HG03103 (cell line): Measurements from ENCODE around the gene CAMK2G.
A peak's percentile ranks its signal among the peaks of the same experiment; 100 is the strongest.

ENCODE experiments used
- ATAC-seq: cut with Tn5 transposase; IDR thresholded peaks from one replicate; pipeline ENCODE4 v1.9.1; 2021; ENCODE audit warnings: low read depth; ENCODE audit not compliant: unreplicated experiment

CAMK2G gene

DNA sequence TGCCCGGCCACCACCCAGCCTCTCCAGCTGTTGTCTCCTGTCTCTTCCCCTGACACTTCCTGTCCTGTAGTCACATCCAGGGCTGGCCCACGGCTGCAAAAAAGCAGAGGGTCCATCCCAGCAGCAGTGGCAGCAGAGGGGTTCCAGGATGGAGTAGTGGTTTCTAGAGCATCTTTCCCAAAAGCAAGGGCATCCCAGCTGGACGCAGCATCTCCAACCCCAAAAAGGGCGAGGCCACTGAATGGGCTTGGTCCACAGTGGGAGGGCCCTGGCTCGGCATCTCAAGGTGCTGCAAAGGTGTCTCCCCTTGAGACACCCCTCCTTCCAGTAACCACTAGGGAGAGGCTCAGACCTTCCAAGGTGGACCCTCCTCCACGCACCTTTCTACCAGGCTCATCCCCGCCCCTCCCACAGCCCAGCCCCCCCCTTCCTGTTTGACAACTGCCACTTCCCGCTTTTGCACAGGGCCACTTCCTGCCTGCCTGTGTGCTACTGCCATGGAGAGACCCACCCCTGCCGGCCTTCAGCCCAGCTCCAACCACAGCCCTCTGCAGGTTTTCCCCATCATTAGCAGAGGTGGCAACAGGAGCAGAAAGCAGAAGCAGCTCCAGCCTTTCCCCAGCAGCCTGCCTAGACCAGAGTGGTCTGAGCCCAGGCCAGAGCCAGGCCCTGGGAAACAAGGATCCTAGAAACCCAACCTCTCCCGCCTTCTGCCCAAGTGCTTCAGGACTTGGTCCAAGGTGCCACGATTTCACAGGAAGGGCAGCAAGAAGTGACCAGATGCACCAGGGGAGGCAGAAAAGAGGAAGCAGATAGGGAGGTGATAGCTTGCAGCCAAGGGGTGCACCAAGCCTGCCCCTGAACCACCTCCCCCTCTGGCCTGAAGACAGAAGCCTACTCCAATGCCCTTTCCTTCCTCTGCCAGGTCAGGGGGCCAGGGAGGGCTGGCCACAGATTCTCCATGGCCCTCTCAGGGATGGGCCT is 8.6 kb downstream of the CAMK2G start:
- peak; percentile 52 for ATAC-seq

DNA sequence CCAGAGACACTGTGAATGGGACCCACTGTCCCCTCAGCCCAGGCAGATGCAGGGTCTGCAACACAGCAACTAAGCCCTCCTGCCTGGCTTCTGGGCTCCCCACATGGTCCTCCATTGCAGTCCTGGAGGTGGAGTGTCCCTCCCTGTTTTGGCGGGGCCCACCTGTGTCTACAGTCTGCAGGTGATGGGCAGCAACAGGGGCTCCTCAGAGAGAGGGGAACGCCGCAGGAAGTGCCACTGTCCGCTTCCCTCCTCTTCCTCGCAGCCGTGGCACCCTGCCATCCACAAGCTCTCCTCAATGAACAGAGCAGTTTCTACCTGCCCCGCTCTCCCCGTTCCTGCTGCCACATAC is 9.3 kb downstream of the CAMK2G start:
- ATAC-seq, result no peak

DNA sequence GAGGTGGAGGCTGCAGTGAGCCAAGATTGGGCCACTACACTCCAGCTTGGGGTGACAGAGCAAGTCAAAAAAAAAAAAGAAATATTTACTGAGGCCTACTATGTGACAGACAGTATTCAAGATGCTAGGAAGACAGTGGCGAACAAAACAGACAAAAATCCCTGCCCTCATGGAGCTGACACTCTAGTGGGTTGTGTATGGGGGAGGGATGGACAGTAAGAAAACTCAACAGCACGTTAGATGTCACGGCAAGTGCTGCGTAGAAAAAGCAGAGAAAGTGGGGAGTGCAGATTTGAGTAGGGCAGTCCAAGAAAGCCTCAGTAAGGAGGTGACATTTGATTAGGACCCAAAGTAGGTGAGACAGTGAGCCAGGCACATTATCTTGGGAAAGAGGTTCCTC is 10.1 kb downstream of the CAMK2G start:
- ATAC-seq, result no peak

DNA sequence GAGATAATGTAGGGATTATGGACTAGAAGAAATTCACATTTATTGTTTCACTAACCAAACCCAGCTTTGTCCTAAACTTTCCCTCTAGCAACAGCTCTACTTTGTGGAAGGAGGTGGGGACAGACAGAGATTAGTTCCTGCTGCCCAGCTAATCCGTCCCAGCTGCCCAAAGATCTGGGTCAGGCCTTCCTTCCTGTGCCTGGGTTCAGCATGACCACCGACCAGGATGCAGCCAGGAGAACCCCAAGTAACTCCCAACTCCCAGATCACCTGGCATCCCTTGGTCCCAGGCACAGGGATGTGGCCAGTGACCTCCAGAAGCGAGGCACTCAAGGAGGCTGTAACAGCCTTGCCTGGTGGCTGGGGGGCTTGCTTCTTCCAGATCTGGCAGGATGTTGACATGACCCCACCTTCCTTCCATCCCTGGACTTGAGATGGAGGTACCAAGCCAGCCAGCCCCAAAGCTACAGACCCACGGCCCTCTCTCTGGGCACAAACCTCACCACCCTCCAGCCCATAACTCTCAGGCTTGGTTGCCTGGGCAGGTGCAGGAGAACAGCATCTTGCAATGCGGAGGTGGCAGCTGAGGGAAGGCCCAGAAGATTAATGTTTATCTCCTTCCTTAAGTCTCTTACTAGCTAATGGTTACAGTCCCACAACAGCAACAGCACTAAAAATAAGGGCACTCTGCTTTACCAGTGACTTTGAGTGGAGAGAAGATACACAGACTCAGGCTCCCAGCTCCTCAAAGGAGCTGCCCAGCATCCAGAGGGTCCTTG is 11.1 kb downstream of the CAMK2G start:
- no peak for ATAC-seq

DNA sequence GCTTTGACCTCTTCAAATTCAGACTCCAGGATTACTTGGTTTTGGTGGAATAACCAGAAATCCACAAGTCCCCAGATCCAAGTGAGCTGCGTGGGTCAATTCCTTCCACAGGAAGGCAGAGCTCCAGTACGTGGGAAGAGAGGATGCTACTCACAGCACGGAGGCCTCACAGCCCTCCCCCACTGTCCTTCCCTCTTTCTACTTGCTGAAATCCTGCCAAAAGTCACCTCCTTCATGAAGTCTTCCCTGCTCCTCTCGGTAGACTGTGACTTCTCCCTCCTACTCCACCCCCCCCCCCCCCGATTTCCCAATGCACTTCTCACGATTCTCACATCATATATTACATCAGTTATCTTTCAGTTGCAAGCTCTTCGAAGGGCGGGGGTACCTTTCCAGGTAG is 12.3 kb downstream of the CAMK2G start:
- ATAC-seq, result no peak

DNA sequence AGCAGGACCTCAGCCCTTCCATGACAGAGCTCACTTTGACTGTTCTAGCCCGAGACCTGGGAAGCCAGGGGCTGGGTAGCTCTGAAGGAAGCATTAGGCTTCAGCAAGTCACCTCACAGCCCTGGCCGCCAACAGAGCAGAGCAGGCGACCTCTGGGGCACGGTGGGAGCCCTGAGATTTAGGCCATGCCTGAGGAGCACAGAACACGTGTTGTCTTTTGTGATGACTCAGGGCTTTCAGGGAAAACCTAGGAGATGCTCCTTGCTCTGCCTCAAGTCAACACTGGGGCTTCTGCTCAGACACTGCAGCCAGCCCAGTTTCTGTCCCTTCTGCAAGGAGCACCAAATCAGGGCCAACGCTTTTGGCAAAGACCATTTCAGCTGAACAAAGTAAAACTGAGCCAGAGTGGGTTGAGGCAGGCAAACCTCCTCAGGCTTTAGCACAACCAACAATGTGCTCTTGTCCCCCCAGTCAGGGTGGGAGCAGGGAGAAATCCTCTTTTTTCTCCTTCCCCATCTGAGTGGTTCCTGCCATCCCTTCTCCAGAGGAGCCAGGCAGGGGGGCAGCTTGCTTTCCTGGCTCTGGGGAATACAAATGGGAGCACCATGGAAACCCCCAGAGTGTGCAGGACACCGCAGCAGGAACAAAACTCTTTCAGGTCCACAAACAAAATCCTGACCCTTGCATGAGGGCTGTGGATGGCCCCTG is 14.4 kb downstream of the CAMK2G start:
- no peak for ATAC-seq

DNA sequence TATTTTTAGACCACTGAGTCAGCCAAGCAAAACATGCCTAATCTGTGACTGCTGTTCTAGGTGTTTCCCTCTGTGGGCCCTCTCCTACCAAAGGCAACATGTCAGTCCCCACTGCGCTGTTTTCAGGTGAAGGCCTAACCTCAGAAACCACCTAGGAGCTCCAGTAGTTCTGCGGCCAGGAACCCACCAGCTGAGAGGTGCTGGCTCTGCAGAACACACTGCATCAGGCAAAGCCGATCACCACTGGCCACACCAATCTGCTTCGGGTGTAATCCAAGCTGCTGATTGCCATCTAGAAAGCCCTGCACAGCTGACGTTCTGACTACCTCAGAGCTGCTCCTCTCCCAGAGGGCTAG is 14.9 kb downstream of the CAMK2G start:
- ATAC-seq, result no peak

DNA sequence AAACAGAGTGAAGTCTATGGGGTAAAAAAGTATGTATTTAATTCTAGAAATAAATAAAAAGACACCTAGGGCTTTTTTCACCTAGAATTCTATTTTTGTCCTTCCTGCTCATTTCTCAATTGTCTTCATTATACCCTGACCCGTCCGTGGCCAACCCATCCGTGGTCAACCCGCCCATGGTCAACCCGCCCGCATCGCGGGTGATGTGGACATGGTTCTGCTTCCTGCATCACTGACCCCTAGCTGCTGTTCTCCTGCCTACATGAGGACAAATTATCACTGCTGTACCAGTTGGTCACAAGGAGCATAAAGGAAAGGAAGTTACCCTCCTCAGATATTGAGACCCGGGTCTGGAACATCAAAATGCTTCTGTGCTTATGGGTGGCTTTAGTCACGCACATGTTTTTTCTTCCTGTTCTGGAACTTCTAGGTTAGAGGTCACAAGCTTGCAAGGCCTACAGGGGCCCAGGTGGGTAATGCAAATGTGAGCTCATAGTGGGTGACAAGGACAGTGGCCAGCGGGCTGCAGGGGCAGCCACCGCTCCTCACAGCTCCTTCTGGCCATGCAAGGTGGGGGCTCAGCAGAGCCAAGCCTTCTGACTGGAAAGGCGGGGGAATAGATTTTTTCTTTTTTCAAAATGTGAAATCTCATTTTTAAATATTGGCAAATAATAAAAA is 15.5 kb downstream of the CAMK2G start:
- ATAC-seq, result no peak

DNA sequence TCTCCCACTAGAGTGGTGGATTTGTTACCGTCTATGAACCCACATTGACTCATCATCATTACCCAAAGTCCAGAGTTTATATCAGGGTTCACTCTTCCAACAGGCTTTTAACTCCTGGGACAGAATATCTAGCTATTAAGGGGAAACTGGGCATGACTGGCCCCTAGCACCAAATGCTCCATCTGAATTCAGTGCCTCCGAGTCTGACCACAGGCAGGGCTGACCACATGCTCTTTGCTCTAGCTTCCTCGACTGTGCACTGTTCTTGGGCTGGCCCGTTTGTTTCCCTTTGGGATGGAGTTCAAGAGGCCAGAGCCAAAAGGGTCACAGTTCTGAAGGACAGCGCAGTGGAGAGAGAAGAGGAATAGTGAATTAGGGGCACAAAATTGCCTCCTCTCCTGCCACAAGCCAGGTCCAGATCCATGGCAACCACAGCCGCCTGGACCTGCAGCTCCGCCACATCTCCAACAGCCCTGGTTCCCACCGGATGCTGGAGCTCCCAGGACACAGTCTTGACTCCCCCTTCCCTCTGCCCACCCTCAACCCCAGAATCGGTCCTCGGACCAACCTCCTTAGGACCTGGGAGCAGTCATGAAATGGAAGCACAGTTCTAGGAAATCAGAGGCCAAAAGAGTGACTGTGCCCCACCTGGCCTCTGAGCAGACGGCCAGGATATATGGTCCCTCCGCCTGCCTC is 16.2 kb downstream of the CAMK2G start:
- ATAC-seq, result no peak

DNA sequence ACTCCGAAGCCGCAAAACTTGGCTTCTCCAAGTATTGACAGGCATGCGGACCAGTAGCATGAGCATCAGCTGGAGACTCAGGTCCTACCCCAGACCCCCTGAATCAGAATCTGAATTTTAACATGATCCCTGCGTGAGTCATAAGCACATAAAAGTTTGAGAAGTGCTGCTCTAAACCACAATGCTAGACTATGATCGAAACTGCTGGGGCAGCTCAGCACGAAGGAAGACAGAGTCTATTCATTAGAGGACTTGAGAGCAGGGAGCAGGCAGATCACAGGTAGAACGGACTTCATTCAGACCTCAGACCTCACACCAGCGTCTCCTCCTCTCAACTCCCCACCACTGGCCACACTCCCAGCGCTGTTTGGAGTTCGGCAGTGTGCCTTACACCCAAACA is 16.9 kb downstream of the CAMK2G start:
- peak; percentile 52 for ATAC-seq

DNA sequence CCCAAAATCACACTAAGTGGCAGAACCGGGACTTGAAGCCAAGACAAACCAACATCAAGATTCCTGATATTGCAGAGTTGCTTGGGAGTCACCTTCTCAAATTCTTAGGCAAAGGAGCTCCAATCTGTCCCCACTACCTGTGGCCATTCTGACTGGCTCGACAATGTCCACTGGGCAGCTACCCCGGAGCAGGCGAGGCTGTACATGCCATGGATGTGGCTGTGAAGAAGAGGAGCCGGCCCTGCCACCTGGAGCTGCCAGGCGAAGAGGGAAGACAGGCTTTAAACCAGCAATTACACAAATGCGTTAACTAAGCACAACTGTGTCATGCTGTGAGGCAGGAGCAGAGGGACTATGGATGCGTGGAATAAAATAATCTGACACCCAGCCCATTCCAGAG is 18.1 kb downstream of the CAMK2G start:
- no peak for ATAC-seq

DNA sequence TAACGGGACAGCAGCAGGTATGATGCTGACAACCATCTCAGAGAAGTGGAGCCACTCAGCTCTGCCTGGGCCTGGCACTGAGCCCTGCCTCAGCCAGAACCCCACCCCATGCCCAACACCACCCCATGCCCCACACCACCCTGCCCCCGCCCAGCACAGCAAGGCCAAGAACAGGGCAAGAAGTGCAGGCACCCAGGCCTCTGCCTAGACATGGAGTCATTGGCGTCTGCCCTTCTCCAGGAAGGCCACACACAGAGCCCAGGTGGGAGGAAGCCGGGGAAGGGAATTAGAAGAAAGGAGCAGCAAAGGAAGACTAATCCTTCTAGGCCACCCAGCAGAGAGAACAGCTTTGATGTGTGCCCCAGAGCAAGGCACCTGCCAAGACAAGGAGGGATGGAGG is 18.9 kb downstream of the CAMK2G start:
- no peak for ATAC-seq

DNA sequence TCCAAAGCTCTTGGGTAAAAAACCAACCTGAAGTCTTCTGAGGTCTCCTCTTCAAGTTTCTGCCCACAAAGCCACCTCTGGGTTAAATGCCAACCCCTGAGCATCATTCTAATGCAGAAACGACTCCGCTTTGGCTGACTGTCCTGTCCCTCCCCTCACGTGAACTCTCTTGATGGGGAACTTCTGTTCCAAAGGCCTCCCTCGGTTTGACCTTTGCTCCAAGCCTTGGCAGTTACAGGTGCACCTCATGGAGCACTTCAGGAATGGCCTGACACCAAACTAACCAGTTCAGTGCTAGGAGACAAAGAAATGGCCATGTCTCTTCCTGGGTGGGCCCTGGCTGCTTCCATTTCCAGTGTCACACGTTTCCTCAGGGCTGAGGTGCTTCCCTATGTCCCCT is 20.0 kb downstream of the CAMK2G start:
- ATAC-seq, result no peak

DNA sequence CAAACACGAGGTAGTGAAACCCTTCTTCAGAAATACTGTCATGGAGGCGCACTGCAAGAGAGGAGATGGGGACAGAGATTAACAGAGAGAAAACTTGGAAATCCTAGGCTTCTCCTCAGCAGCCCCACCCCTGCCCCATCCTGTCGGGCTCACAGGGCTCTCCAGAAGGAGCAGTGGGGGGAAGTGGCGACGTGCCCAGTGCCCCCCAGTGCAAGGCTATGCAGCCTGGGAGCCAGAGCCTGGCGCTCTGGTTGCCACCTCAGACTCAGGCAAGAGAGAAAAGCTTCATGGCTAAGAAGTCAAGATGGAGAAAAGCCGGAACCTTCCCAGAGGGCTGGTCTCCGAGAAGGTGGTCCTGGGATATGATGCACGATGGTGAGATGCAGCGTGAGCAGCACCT is 21.2 kb downstream of the CAMK2G start:
- ATAC-seq, result no peak

DNA sequence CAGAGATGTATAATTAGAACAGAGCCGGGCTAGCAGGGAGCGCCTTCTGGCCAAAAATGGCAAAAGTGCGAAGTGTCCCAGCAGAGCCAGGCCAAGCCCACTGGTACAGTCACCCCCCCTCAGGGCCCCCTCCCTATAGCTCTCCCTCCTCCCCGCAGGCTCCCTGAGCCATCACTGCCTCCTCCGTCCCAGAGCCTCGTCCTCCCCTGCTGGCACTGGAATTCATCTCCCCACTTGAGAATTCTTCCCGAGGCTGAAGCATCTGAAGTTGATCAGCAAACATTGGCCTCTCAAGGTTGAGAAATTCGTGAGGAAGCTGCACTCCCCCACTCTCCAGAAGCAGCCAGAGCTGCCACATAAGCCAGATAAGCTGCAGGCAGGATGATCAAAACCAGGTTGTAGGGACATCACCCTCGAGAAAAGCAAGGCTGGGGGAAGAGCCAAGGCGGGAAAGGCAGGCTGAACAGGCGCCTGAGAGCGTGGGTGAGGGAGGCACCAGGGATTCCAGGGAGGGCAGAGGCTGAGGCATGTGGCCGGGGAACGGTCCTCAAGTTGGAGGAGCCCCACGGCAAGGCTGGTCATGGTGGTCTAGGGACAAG is 23.4 kb downstream of the CAMK2G start:
- ATAC-seq, result no peak

DNA sequence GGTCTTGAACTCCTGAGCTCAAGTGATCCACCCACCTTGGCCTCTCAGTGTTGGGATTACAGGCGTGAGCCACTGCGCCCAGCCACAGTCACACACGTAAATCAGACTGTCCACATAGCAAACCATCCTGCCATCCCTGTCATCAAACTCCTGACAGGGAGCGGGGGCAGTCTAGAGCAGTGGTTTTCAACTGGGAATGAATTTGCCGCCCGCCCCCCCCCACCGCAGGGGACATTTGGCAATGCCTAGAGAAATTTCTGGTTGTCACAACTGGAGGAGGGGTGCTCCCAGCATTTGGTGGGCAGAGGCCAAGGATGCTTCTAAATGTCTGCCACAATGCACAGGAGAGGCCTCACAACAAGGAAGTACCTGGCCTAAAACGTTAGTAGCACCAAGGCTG is 24.1 kb downstream of the CAMK2G start:
- no peak for ATAC-seq

DNA sequence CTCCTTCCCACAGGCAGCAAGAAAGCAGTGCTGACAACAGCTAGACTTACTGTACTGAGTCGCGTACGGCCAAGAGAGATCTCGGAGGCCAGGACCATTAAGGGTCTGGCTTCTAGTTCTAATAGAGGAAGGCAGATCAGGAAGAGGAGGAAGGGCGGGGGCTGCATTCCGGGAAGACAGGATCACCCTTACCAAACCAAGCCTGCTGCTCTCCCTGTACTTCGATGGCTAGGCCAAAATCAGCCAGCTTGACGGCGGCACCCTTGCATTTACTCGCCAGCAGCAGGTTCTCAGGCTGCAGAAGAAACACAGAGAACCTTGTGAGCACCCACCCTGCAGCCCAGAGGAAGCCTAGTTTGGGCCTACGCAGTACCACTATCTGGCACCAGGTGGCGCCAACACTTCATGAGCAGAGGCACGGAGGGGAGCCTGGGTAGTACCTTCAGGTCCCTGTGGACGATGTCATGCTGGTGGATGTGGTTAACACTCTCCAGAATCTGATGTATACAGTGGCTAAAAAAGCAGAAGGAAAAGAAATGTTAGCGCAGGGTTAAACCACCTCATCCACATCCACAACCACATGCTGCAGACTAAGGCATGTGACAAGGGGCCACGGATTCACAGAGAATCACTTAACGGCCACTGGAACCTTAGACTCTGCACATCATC is 25.4 kb downstream of the CAMK2G start:
- ATAC-seq, result peak; percentile 89

DNA sequence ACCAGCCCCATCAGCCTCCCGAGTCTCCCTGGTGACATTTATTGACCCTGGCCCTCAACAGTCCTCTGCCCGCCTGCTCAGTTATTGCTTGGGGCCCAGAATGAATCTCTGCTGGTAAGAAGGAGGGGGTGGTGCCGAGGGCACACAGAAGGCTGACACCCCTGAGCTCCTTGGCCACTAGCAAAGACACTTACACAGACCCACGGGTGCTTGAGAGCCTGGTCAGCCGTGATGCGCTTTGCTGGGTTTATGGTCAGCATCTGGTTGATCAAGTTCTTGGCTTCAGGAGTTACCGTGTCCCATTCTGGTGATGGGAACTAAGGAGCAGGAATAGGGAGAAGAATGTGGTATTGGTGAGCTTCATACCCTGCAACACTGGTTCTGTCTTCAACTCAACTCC is 27.3 kb downstream of the CAMK2G start:
- no peak for ATAC-seq

DNA sequence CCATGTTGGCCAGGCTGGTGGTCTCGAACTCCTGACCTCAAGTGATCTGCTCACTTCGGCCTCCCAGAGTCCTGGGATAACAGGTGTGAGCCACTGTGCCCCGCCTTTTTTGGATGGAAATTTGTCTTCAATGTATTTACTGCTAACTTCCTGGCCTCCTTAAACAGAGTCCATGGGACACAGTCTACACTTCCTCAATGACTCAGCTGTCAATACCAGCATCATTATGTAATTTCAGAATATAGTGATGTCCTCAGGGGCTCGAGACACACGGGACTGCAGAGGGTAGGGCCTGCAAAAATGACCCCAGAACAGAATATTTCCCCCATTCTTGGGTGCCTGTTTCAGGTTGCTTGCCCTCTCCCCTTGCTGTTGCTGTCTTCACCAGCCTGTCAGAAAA is 31.1 kb downstream of the CAMK2G start:
- no peak for ATAC-seq
